ENCODE results near the gene ZGLP1. TPM values are rescaled to one million over a fixed set of nuclear protein-coding genes. Genes with fewer than 3 reads are reported as not detected.

The ZGLP1 gene
- total and polyA plus RNA-seq, 2 donors (not counting 1 experiment from before 2014, with no cell fraction given), result 6.4 to 8.0 TPM

DNA sequence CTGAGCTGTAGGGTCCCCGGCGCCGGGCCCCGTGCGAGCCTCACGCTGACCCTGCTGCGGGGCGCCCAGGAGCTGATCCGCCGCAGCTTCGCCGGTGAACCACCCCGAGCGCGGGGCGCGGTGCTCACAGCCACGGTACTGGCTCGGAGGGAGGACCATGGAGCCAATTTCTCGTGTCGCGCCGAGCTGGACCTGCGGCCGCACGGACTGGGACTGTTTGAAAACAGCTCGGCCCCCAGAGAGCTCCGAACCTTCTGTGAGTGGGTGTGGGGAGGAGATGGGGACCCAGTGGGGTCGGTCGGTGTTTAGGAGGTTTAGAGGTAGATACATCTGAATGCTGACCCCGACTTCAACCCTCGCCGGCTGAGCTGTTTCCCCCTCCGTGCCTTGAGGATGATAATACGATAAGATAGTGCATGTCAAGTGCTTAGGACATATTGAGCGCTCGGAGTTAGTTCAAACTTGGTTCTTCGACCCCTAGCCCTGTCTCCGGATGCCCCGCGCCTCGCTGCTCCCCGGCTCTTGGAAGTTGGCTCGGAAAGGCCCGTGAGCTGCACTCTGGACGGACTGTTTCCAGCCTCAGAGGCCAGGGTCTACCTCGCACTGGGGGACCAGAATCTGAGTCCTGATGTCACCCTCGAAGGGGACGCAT is 17.9 kb downstream of the ZGLP1 start:
- Mint-ChIP-seq H3K4me1 (peaks cover 75% of the 10 kb centered on the region), H3K27me3 (peaks cover 45% of the 10 kb centered on the region), H3K27ac (peak overlapping the region; percentile 65), H3K9me3 (ENCODE audit: insufficient read depth) (no peaks in the 10 kb centered on the region), H3K4me3 (peak overlapping the region; percentile 87)
- 4% methylated on average over 48 of the region's 49 CpGs for whole genome bisulfite sequencing (ENCODE audit: insufficient coverage)
- CTCF ChIA-PET, result interaction anchor here (0.8 to 8.5 kb wide), 9 partner anchors 12 to 134 kb away, joined by 3 to 116 read pairs (median 5); partner anchors contain the start of genes ICAM1 and TYK2
- no peaks in the 10 kb centered on the region for H3K36me3 ChIP-seq (replicated peaks in 1 of 2; ENCODE audit: control extremely low read depth in 1 of 2, control insufficient read depth in 1 of 2, extremely low read depth in 1 of 2, insufficient read depth in 2 of 2, low read length in 1 of 2)
- peaks cover 0 to 94% (median 62%) of the 10 kb centered on the region in 4 experiments for H3K27me3 ChIP-seq (replicated peaks in 1 of 4; ENCODE audit: control extremely low read depth in 1 of 4, control insufficient read depth in 3 of 4, insufficient read depth in 4 of 4, low read length in 3 of 4)
- peak; percentile 28 for TF ChIP-seq EZH2 (IDR thresholded peaks at IDR 0.05; ENCODE audit: borderline replicate concordance, insufficient read depth, low read depth, low read length, poor library complexity, severe bottlenecking)
- TF ChIP-seq, protein P1, sequence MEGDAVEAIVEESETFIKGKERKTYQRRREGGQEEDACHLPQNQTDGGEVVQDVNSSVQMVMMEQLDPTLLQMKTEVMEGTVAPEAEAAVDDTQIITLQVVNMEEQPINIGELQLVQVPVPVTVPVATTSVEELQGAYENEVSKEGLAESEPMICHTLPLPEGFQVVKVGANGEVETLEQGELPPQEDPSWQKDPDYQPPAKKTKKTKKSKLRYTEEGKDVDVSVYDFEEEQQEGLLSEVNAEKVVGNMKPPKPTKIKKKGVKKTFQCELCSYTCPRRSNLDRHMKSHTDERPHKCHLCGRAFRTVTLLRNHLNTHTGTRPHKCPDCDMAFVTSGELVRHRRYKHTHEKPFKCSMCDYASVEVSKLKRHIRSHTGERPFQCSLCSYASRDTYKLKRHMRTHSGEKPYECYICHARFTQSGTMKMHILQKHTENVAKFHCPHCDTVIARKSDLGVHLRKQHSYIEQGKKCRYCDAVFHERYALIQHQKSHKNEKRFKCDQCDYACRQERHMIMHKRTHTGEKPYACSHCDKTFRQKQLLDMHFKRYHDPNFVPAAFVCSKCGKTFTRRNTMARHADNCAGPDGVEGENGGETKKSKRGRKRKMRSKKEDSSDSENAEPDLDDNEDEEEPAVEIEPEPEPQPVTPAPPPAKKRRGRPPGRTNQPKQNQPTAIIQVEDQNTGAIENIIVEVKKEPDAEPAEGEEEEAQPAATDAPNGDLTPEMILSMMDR (IDR thresholded peaks at IDR 0.05), result no peak
- POLR2A ChIA-PET, result interaction anchor here (0.5 to 1.1 kb wide), 5 partner anchors 21 to 1290 kb away, joined by 3 to 6 read pairs (median 3); partner anchors contain the start of genes ICAM1 and RAVER1
- peak overlapping the region; percentile 66 for H2AFZ ChIP-seq (ENCODE audit: insufficient read depth, low read depth, low read length, poor library complexity, severe bottlenecking)
- peak overlapping the region; percentile 64 for H3K9ac ChIP-seq (ENCODE audit: low read length)
- DNase-seq, result peak; percentile 73
- H3K4me3 ChIP-seq (ENCODE audit: control extremely low read depth in 1 of 5, extremely low read depth in 1 of 5, insufficient read depth in 1 of 5, low read depth in 2 of 5, low read length in 4 of 5), result peak overlapping the region in 4 of 5 experiments; percentile 33 to 63 (median 42)
- intact Hi-C loops (cut with micrococcal nuclease), result loop anchor here (1.0 kb wide), 1 partner anchor 21 kb away; no protein-coding TSS in a partner anchor
- H3K27ac ChIP-seq (ENCODE audit: low read length in 2 of 2), result no peak overlapping the region
- H3K9me3 ChIP-seq (ENCODE audit: control extremely low read depth in 1 of 3, control insufficient read depth in 2 of 3, insufficient read depth in 1 of 3, low read length in 2 of 3), result peaks cover 0 to 76% (median 0%) of the 10 kb centered on the region in 3 donors
- no peak for ATAC-seq (ENCODE audit: low read depth)
- peak overlapping the region; percentile 96 for H3K4me2 ChIP-seq (replicated peaks; ENCODE audit: low read depth, low read length, poor library complexity, severe bottlenecking)
- peaks cover 29% of the 10 kb centered on the region for H4K20me1 ChIP-seq (ENCODE audit: control insufficient read depth, insufficient read depth, low read length, poor library complexity, severe bottlenecking)
- peaks cover 92 to 95% of the 10 kb centered on the region in 2 donors for H3K4me1 ChIP-seq (ENCODE audit: control insufficient read depth in 2 of 2, insufficient read depth in 2 of 2, low read length in 2 of 2)
- no peaks in the 10 kb centered on the region for H3K79me2 ChIP-seq (ENCODE audit: control insufficient read depth, insufficient read depth, low read length)

Measured in B cell (primary cell).